ENCODE results near the gene MEIOSIN. TPM values are rescaled to one million over a fixed set of nuclear protein-coding genes. Genes with fewer than 3 reads are reported as not detected.
"Not testable (repeated sequence)": the region's sequence is repeated elsewhere in the genome, so short reads cannot be mapped to it uniquely, and the experiment has no call there.

MEIOSIN gene
- total RNA-seq, 4 donors from 2014 or later: not detected

- ATAC-seq: no peak
- Histone ChIP-seq H3K4me1 (peaks cover 3 to 27% (median 17%) of the 10 kb centered on the region in 3 donors), H3K9me3 (no peaks in the 10 kb centered on the region), H3K27ac (peak overlapping the region in 3 of 4 donors; percentile 32 to 90 (median 67)), H3K36me3 (peaks cover 0 to 30% of the 10 kb centered on the region in 2 donors), H3K4me3 (peak overlapping the region in 1 of 2 donors; percentile 88), H3K27me3 (no peaks in the 10 kb centered on the region)
- WGBS, 2 donors (ENCODE audit: low coverage in 1 of 2): 33 to 45% methylated on average over 3 of the region's 3 CpGs
- no peak for TF ChIP-seq POLR2AphosphoS5 (IDR thresholded peaks at IDR 0.05)
- TF ChIP-seq, protein P1, sequence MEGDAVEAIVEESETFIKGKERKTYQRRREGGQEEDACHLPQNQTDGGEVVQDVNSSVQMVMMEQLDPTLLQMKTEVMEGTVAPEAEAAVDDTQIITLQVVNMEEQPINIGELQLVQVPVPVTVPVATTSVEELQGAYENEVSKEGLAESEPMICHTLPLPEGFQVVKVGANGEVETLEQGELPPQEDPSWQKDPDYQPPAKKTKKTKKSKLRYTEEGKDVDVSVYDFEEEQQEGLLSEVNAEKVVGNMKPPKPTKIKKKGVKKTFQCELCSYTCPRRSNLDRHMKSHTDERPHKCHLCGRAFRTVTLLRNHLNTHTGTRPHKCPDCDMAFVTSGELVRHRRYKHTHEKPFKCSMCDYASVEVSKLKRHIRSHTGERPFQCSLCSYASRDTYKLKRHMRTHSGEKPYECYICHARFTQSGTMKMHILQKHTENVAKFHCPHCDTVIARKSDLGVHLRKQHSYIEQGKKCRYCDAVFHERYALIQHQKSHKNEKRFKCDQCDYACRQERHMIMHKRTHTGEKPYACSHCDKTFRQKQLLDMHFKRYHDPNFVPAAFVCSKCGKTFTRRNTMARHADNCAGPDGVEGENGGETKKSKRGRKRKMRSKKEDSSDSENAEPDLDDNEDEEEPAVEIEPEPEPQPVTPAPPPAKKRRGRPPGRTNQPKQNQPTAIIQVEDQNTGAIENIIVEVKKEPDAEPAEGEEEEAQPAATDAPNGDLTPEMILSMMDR (IDR thresholded peaks at IDR 0.05): no peak
- TF ChIP-seq EP300 (IDR thresholded peaks at IDR 0.05): no peak
- no peak for TF ChIP-seq POLR2A (IDR thresholded peaks at IDR 0.05)
These were observed 59.9 kb downstream of the MEIOSIN start for GRCh38 chr19:45793178-45793564.

DNA sequence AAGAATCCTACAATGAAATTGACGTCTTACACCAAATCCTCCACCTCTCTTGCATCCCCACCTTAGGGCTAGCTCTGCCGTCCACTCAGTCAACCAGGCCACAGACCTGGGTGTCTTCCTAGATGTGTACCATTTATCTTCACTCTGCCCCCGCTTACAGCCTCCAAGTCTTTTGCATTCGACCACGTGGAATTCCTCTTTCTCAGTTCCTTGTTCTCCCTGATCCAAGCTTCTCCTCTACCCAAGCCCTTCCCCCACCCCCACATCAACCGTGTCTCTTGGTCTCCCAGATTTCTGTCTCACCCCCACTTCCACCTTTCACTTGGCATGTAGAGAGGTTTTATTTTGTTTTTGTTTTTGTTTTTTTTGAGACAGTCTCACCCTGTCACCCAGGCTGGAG, 60.6 kb downstream of the MEIOSIN start:
- Histone ChIP-seq H3K9me3 (no peaks in the 10 kb centered on the region), H3K27ac (no peak overlapping the region), H3K4me1 (peaks cover 3 to 31% (median 17%) of the 10 kb centered on the region in 3 donors), H3K27me3 (no peaks in the 10 kb centered on the region), H3K4me3 (no peak overlapping the region), H3K36me3 (peaks cover 0 to 22% of the 10 kb centered on the region in 2 donors)
- 43 to 54% methylated on average over 4 to 6 of the region's 6 CpGs for WGBS, 2 donors (ENCODE audit: low coverage in 1 of 2)
- ATAC-seq: no peak
- TF ChIP-seq, protein P1 (IDR thresholded peaks at IDR 0.05): no peak
- TF ChIP-seq POLR2AphosphoS5 (IDR thresholded peaks at IDR 0.05) (no peak), POLR2A (IDR thresholded peaks at IDR 0.05) (no peak), EP300 (IDR thresholded peaks at IDR 0.05) (no peak)

DNA sequence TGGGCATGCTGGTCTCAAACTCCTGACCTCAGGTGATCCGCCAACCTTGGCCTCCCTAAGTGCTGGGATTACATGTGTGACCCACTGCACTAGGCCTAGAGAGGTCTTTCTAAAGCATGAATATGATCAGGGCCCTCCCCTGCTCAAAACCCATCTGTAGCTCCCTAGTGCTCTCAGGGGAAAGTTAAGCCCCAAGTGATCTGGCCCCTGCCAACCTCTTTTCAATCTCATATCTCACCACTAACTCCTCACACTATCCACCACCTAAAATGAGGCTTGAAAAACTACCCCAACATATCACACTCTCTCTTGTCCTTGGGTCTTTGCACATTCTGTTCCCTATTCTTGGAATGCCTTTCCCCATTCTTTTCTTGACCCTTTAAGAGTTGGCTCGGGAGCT, 61.4 kb downstream of the MEIOSIN start:
- H3K27me3 ChIP-seq: no peaks in the 10 kb centered on the region
- WGBS, 2 donors (ENCODE audit: low coverage in 1 of 2): 82% methylated on average over 2 of the region's 2 CpGs; no CpG with 5 or more reads in 1 of the 2 donors

DNA sequence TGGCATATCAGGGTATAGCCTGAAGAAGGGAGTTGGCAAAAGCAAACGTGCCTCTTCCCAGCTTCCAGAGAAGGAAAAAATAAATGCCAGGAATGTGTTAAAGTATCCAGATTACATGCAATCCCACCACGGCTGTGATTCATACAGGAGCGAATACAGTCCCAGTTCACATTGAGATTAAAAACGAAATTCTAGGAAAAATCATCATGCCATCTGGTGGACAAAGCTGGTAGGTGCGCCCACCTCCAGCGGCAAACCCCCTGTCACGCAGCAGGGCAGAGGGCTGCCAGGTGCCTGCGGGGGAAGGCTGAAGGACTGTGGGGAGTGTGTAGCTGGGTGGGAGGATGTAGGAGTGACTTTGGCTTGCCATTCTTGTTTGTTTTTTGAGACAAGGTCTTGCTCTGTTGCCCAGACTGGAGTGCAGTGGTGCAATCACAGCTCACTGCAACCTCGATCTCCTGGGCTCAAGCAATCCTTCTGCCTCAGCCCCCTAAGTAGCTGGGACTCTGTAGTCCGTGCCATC, 65.8 kb downstream of the MEIOSIN start:
- no peaks in the 10 kb centered on the region for H3K27me3 ChIP-seq
- ATAC-seq: peak; percentile 82
- TF ChIP-seq POLR2AphosphoS5 (IDR thresholded peaks at IDR 0.05) (peak; percentile 38), EP300 (IDR thresholded peaks at IDR 0.05) (no peak), POLR2A (IDR thresholded peaks at IDR 0.05) (no peak)
- TF ChIP-seq, protein P1 (IDR thresholded peaks at IDR 0.05): peak in 3 of 4 experiments; percentile 89 to 93 (median 91)
- H3K4me3 ChIP-seq: no peak overlapping the region
- peak overlapping the region in 1 of 4 donors; percentile 1 for H3K27ac ChIP-seq
- 7 to 13% methylated on average over 9 to 10 of the region's 10 CpGs for WGBS, 2 donors (ENCODE audit: low coverage in 1 of 2)
- H3K36me3 ChIP-seq: no peaks in the 10 kb centered on the region
- H3K9me3 ChIP-seq: no peaks in the 10 kb centered on the region
- peaks cover 0 to 13% (median 3%) of the 10 kb centered on the region in 3 donors for H3K4me1 ChIP-seq

More for the DNA sequence above, 61.4 kb downstream of the MEIOSIN start:
- TF ChIP-seq, protein P1 (IDR thresholded peaks at IDR 0.05): no peak
- TF ChIP-seq POLR2AphosphoS5 (IDR thresholded peaks at IDR 0.05): no peak
- TF ChIP-seq EP300 (IDR thresholded peaks at IDR 0.05): no peak
- no peak for TF ChIP-seq POLR2A (IDR thresholded peaks at IDR 0.05)
- H3K27ac ChIP-seq: no peak overlapping the region
- peaks cover 0 to 15% of the 10 kb centered on the region in 2 donors for H3K36me3 ChIP-seq
- no peaks in the 10 kb centered on the region for H3K9me3 ChIP-seq
- no peak overlapping the region for H3K4me3 ChIP-seq
- ATAC-seq: no peak
- H3K4me1 ChIP-seq: peaks cover 3 to 38% (median 20%) of the 10 kb centered on the region in 3 donors

DNA sequence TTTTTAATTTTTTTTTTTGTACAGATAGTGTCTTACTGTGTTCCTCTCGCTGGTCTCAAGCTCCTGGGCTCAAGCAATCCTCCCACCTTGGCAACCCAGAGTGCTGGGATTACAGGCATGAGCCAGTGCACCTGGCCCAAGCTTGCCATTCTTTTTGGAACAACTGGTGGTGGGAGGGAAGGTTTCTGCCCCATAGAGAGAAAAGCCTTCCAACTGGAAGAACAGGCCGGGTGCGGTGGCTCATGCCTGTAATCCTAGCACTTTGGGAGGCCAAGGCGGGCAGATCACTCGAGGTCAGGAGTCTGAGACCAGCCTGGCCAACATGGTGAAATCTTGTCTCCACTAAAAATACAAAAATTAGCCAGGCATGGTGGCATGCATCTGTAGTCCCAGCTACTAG, 66.3 kb downstream of the MEIOSIN start:
- H3K4me3 ChIP-seq, H3K9me3 ChIP-seq, ATAC-seq, H3K27ac ChIP-seq, H3K36me3 ChIP-seq, H3K27me3 ChIP-seq: not testable (repeated sequence)
- 60 to 73% methylated on average over 1 to 5 of the region's 5 CpGs for WGBS, 2 donors (ENCODE audit: low coverage in 1 of 2)
- peaks cover 0 to 13% (median 3%) of the 10 kb centered on the region in 3 donors for H3K4me1 ChIP-seq

Measured in gastroesophageal sphincter (tissue), 4 donors.